ENCODE measurements around the gene GMEB2. TPM values are rescaled to one million over a fixed set of nuclear protein-coding genes. Genes with fewer than 3 reads are reported as not detected.

Gene GMEB2
- total RNA-seq, 1 donor from 2014 or later = 16.1 TPM

- H3K4me3 Mint-ChIP-seq = no peak overlapping the region
- H3K9me3 Mint-ChIP-seq = no peaks in the 10 kb centered on the region
- no peaks in the 10 kb centered on the region for H3K4me1 Mint-ChIP-seq
- H3K27ac Mint-ChIP-seq = peak overlapping the region; percentile 50
- TF ChIP-seq, protein P1, sequence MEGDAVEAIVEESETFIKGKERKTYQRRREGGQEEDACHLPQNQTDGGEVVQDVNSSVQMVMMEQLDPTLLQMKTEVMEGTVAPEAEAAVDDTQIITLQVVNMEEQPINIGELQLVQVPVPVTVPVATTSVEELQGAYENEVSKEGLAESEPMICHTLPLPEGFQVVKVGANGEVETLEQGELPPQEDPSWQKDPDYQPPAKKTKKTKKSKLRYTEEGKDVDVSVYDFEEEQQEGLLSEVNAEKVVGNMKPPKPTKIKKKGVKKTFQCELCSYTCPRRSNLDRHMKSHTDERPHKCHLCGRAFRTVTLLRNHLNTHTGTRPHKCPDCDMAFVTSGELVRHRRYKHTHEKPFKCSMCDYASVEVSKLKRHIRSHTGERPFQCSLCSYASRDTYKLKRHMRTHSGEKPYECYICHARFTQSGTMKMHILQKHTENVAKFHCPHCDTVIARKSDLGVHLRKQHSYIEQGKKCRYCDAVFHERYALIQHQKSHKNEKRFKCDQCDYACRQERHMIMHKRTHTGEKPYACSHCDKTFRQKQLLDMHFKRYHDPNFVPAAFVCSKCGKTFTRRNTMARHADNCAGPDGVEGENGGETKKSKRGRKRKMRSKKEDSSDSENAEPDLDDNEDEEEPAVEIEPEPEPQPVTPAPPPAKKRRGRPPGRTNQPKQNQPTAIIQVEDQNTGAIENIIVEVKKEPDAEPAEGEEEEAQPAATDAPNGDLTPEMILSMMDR (IDR thresholded peaks at IDR 0.05; ENCODE audit: unreplicated experiment) = no peak
- peaks cover 6% of the 10 kb centered on the region for H3K36me3 Mint-ChIP-seq
- no peaks in the 10 kb centered on the region for H3K27me3 Mint-ChIP-seq (ENCODE audit: low read depth)
- no peak for DNase-seq (ENCODE audit: low spot score in 2 of 2, unreplicated experiment in 2 of 2)
Measured at GRCh38 chr20:63557481-63557891, 69.4 kb downstream of the GMEB2 start.

DNA sequence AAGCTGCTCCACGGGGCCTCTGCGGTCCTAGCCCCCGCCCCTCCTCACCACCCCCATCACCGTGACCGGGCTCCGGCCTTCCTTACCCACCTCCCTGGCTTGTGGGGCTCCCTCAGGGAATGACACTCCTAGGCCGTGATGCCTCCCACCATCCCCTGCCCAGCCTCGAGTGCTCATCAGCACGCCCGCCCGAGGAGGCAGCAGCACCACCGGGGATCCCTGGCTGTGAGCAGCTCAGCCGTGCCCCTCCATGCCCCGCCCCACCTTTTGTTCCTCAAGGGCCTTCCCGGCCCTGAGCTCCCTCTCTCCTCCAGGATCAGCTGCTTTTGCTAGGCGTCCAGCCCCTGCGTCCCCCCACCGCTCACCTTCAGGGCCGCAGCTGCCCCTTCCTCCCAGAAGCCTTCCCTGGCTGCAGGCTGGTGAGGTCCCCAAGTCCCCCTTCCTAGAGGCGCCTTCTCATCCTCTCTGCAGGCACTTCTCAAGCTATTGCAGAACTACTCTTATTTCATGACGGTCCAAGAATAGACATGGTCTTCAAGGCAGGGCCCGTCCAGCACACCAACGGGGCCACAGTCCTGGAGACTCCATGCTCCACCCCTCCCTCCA lies 69.9 kb downstream of the GMEB2 start:
- Mint-ChIP-seq H3K4me1 (no peaks in the 10 kb centered on the region), H3K27ac (peak overlapping the region; percentile 50), H3K4me3 (no peak overlapping the region), H3K36me3 (peaks cover 6% of the 10 kb centered on the region), H3K27me3 (ENCODE audit: low read depth) (no peaks in the 10 kb centered on the region), H3K9me3 (no peaks in the 10 kb centered on the region)
- TF ChIP-seq, protein P1 (IDR thresholded peaks at IDR 0.05; ENCODE audit: unreplicated experiment) = no peak
- DNase-seq (ENCODE audit: low spot score in 2 of 2, unreplicated experiment in 2 of 2) = no peak

DNA sequence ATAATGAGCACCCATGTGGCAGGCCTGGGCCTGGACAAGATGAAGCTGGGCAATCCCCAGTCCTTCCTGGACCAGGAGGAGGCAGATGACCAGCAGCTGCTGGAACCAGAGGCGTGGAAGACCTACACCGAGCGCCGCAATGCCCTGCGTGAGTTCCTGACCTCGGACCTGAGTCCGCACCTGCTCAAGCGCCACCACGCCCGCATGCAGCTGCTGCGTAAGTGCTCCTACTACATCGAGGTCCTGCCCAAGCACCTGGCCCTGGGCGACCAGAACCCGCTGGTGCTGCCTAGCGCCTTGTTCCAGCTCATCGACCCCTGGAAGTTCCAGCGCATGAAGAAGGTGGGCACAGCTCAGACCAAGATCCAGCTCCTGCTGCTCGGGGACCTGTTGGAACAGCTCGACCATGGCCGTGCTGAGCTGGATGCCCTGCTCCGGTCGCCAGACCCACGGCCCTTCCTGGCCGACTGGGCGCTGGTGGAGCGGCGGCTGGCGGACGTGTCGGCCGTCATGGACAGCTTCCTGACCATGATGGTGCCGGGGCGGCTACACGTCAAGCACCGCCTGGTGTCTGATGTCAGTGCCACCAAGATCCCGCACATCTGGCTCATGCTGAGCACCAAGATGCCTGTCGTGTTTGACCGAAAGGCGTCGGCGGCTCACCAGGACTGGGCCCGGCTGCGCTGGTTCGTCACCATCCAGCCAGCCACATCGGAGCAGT lies 71.1 kb downstream of the GMEB2 start:
- TF ChIP-seq, protein P1 (IDR thresholded peaks at IDR 0.05; ENCODE audit: unreplicated experiment) = no peak
- no peak overlapping the region for H3K4me3 Mint-ChIP-seq
- H3K9me3 Mint-ChIP-seq = no peaks in the 10 kb centered on the region
- H3K36me3 Mint-ChIP-seq = peaks cover 6% of the 10 kb centered on the region
- H3K27me3 Mint-ChIP-seq (ENCODE audit: low read depth) = no peaks in the 10 kb centered on the region
- H3K27ac Mint-ChIP-seq = no peak overlapping the region
- H3K4me1 Mint-ChIP-seq = no peaks in the 10 kb centered on the region
- DNase-seq (ENCODE audit: low spot score in 2 of 2, unreplicated experiment in 2 of 2) = no peak

- H3K9me3 Mint-ChIP-seq = no peaks in the 10 kb centered on the region
- H3K27me3 Mint-ChIP-seq (ENCODE audit: low read depth) = no peaks in the 10 kb centered on the region
- no peaks in the 10 kb centered on the region for H3K4me1 Mint-ChIP-seq
- no peak for DNase-seq (ENCODE audit: low spot score in 2 of 2, unreplicated experiment in 2 of 2)
- H3K27ac Mint-ChIP-seq = no peak overlapping the region
- TF ChIP-seq, protein P1 (IDR thresholded peaks at IDR 0.05; ENCODE audit: unreplicated experiment) = no peak
- H3K36me3 Mint-ChIP-seq = peaks cover 2% of the 10 kb centered on the region
- peak overlapping the region; percentile 64 for H3K4me3 Mint-ChIP-seq
Measured at GRCh38 chr20:63554361-63555278, 72.3 kb downstream of the GMEB2 start.

DNA sequence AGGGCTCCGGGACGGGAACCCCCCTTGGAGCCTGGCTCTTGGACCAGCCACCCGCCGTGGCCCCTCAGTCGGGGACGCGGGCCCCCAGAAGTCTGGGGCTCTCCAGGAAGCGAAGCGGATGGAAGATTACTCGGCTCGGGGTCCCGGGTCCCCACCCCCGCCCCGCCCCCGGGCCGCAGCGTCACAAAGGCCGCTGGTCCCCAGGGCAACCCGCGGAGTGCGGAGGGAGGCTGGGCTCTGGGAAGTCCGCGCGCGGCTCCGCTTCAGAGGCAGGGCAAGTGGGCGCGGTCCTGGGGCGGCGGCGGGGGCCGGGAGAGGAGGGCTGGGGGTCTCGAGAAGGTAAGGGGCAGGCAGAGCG lies 73.0 kb downstream of the GMEB2 start, which contains the start of gene FNDC11:
TSS of gene FNDC11 (plus strand) at position 227 of the 358 bp plus-strand sequence. CDS start 1,505 bp downstream, outside the sequence.
- no peak within 1 kb of the TSS for H3K27ac Mint-ChIP-seq
- TF ChIP-seq, protein P1 (IDR thresholded peaks at IDR 0.05; ENCODE audit: unreplicated experiment) = no peak
- no peak for DNase-seq (ENCODE audit: low spot score in 2 of 2, unreplicated experiment in 2 of 2)

More for the DNA sequence above, 73.0 kb downstream of the GMEB2 start, which contains the start of gene FNDC11:
- H3K4me3 Mint-ChIP-seq = peak within 1 kb of the TSS; percentile 64
- H3K27me3 Mint-ChIP-seq (ENCODE audit: low read depth) = peaks cover 4% of the 10 kb centered on the region
- H3K4me1 Mint-ChIP-seq = no peaks in the 10 kb centered on the region
- H3K9me3 Mint-ChIP-seq = no peaks in the 10 kb centered on the region
- no peaks in the 10 kb centered on the region for H3K36me3 Mint-ChIP-seq
